WTC11 (cell line): Measurements from ENCODE around the gene MAMLD1. TPM values are rescaled to one million over a fixed set of nuclear protein-coding genes. Genes with fewer than 3 reads are reported as not detected.

Experiments
- ATAC-seq: fragments of 200-7000 bp; cut with Tn5 transposase; 2 replicates; pipeline ENCODE4 v1.10.0; 2021; ENCODE audit warnings: mild to moderate bottlenecking, moderate library complexity
- CTCF ChIA-PET: fragments of 300-600 bp; sonication (Branson Sonifier 250); formaldehyde crosslinking; loops from one replicate; lab custom pipeline; 2021; ENCODE audit warnings: antibody characterized with exemption; lab: Charles Lee
- POLR2A ChIA-PET: fragments of 350-600 bp; sonication (Branson Sonifier 250); formaldehyde crosslinking; loops from one replicate; lab custom pipeline; 2021; ENCODE audit warnings: antibody characterized with exemption; lab: Charles Lee
- DNase-seq: peaks from one replicate; pipeline ENCODE4 v3.0.0; 2021; ENCODE audit warnings: low spot score
- H3K27ac Mint-ChIP-seq: 2 replicates; pipeline ENCODE4 v1.8.0; 2021; ENCODE audit warnings: mixed read lengths
- H3K27me3 Mint-ChIP-seq: 2 replicates; pipeline ENCODE4 v1.8.0; 2021; ENCODE audit warnings: low read depth, mild to moderate bottlenecking, moderate library complexity, mixed read lengths
- H3K36me3 Mint-ChIP-seq: 2 replicates; pipeline ENCODE4 v1.8.0; 2021; ENCODE audit warnings: mixed read lengths
- H3K4me1 Mint-ChIP-seq: 2 replicates; pipeline ENCODE4 v1.8.0; 2022; ENCODE audit warnings: mixed read lengths
- H3K4me3 Mint-ChIP-seq: 2 replicates; pipeline ENCODE4 v1.8.0; 2021; ENCODE audit warnings: mild to moderate bottlenecking, moderate library complexity, mixed read lengths
- H3K9me3 Mint-ChIP-seq: 2 replicates; pipeline ENCODE4 v1.8.0; 2021; ENCODE audit warnings: mixed read lengths
- ATF1 ChIP-seq: sonication (generic); formaldehyde crosslinking; IDR thresholded peaks from 2 replicates; pipeline ENCODE4 v1.8.1; 2023; ENCODE audit warnings: mild to moderate bottlenecking, moderate library complexity, missing genetic modification reagents
- EMX1 ChIP-seq: fragments of 250-450 bp; sonication (Bioruptor Pico); IDR thresholded peaks from 2 replicates; pipeline ENCODE4 v1.8.0; 2021; ENCODE audit warnings: mild to moderate bottlenecking
- FOXP1 ChIP-seq: sonication (generic); formaldehyde crosslinking; IDR thresholded peaks from 2 replicates; pipeline ENCODE4 v1.8.0; 2022; ENCODE audit warnings: missing genetic modification reagents, mild to moderate bottlenecking, moderate library complexity, borderline replicate concordance
- MXD4 ChIP-seq: fragments of 250-450 bp; sonication (Bioruptor Pico); IDR thresholded peaks from 2 replicates; pipeline ENCODE4 v1.8.0; 2021; ENCODE audit warnings: mild to moderate bottlenecking, moderate library complexity, borderline replicate concordance
- NFATC4 ChIP-seq: fragments of 250-450 bp; sonication (Bioruptor Pico); IDR thresholded peaks from 2 replicates; pipeline ENCODE4 v1.9.0; 2021; ENCODE audit warnings: mild to moderate bottlenecking
- NR3C1 ChIP-seq: sonication (generic); formaldehyde crosslinking; conservative IDR thresholded peaks from 2 replicates; pipeline ENCODE4 v1.8.1; 2023; ENCODE audit warnings: low read depth, mild to moderate bottlenecking, missing genetic modification reagents
- OVOL2 ChIP-seq: fragments of 250-450 bp; sonication (Bioruptor Pico); IDR thresholded peaks from 2 replicates; pipeline ENCODE4 v1.9.0; 2021; ENCODE audit warnings: mild to moderate bottlenecking, borderline replicate concordance
- SMAD3 ChIP-seq: sonication (generic); formaldehyde crosslinking; IDR thresholded peaks from 2 replicates; pipeline ENCODE4 v1.8.0; 2022; ENCODE audit warnings: missing genetic modification reagents, mild to moderate bottlenecking, borderline replicate concordance
- SP1 ChIP-seq: sonication (generic); formaldehyde crosslinking; conservative IDR thresholded peaks from 2 replicates; pipeline ENCODE4 v1.8.1; 2022; ENCODE audit warnings: missing genetic modification reagents
- TCF7 ChIP-seq: sonication (generic); formaldehyde crosslinking; IDR thresholded peaks from 2 replicates; pipeline ENCODE4 v1.8.0; 2022; ENCODE audit warnings: mild to moderate bottlenecking, low read depth, missing genetic modification reagents, moderate library complexity
- ZNF138 ChIP-seq: sonication (generic); formaldehyde crosslinking; conservative IDR thresholded peaks from 2 replicates; pipeline ENCODE4 v1.8.1; 2022; ENCODE audit warnings: mild to moderate bottlenecking, moderate library complexity, missing genetic modification reagents
- ZNF263 ChIP-seq: sonication (generic); formaldehyde crosslinking; IDR thresholded peaks from 2 replicates; pipeline ENCODE4 v1.8.1; 2022; ENCODE audit warnings: low read depth, mild to moderate bottlenecking, moderate library complexity, missing genetic modification reagents
- ZNF317 ChIP-seq: sonication (generic); formaldehyde crosslinking; IDR thresholded peaks from 2 replicates; pipeline ENCODE4 v1.8.1; 2023; ENCODE audit warnings: low read depth, mild to moderate bottlenecking, moderate library complexity, missing genetic modification reagents, borderline replicate concordance
- ZNF671 ChIP-seq: fragments of 250-450 bp; sonication (Bioruptor Pico); IDR thresholded peaks from 2 replicates; pipeline ENCODE4 v1.8.0; 2021; ENCODE audit warnings: mild to moderate bottlenecking
- total RNA-seq: library from RNA; stranded (reverse); gene quantifications from 3 replicates; pipeline ENCODE4 v1.2.3, GENCODE V29; 2021
- TF ChIP-seq, protein P1 (sequence below): sonication (generic); formaldehyde crosslinking; IDR thresholded peaks from 2 replicates; pipeline ENCODE4 v1.8.1; 2023; ENCODE audit warnings: mild to moderate bottlenecking, moderate library complexity, missing genetic modification reagents
- TF ChIP-seq, protein P2 (sequence below): sonication (generic); formaldehyde crosslinking; IDR thresholded peaks from 2 replicates; pipeline ENCODE4 v1.8.1; 2023; ENCODE audit warnings: mild to moderate bottlenecking, missing genetic modification reagents
- TF ChIP-seq, protein P3 (sequence below): fragments of 250-450 bp; sonication (Bioruptor Pico); IDR thresholded peaks from 2 replicates; pipeline ENCODE4 v1.9.0; 2021; ENCODE audit warnings: moderate library complexity, mild to moderate bottlenecking, inconsistent platforms, borderline replicate concordance
- TF ChIP-seq, protein P4 (sequence below): sonication (generic); formaldehyde crosslinking; IDR thresholded peaks from 2 replicates; pipeline ENCODE4 v1.8.1; 2023; ENCODE audit warnings: mild to moderate bottlenecking, missing genetic modification reagents, moderate library complexity
- TF ChIP-seq, protein P5 (sequence below): sonication (generic); formaldehyde crosslinking; IDR thresholded peaks from 2 replicates; pipeline ENCODE4 v1.8.1; 2022; ENCODE audit warnings: low read depth, mild to moderate bottlenecking, moderate library complexity, missing genetic modification reagents, borderline replicate concordance
- TF ChIP-seq, protein P6 (sequence below): sonication (generic); formaldehyde crosslinking; IDR thresholded peaks from 2 replicates; pipeline ENCODE4 v1.8.0; 2022; ENCODE audit warnings: mild to moderate bottlenecking, missing genetic modification reagents
- TF ChIP-seq, protein P7 (sequence below): sonication (generic); formaldehyde crosslinking; IDR thresholded peaks from 2 replicates; pipeline ENCODE4 v1.8.1; 2022; ENCODE audit warnings: low read depth, missing genetic modification reagents, borderline replicate concordance
- TF ChIP-seq, protein P8 (sequence below): sonication (generic); formaldehyde crosslinking; IDR thresholded peaks from 2 replicates; pipeline ENCODE4 v1.8.0; 2023; ENCODE audit warnings: missing genetic modification reagents, mild to moderate bottlenecking, borderline replicate concordance

The MAMLD1 gene
- total RNA-seq, 1 experiment from 2014 or later, result 0.35 TPM

DNA sequence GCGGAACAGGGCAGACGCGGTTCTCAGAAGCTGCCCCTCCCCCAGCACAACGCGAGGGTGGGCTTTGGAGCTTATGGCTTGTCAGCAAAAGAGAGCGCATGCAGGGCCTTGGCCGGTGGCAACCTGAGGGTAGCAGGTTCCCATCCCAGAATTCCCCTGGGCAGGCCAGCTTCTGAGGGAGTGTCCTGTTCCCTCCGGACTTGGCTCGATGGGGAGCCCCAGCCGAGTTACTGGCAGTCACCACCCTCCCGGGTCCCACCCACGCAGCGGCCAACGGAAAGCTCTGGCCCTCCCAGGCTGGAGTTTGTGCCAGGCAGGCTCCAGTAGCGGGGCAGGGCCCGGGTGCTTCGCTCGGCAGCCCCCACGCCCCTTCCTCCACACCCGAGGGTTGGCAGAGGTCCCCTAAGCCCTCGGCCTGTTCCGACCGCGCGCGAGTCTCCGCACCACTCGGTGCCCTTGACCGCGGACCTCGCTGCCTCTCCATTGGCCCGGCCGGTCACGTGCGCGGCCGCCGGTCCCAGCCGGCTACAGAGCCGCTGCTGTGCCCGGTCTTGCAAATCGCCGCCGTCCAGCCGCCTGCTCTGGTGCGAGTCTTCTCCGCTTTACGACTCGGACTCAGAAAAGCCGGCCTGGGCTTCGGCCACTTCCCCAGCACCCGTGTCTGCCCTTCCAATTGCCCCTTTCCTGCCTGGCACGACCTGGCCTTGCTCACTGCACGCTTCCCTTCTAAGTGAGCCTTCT lies 184.4 kb downstream of the MAMLD1 start (continued):
- TF ChIP-seq, protein P1, sequence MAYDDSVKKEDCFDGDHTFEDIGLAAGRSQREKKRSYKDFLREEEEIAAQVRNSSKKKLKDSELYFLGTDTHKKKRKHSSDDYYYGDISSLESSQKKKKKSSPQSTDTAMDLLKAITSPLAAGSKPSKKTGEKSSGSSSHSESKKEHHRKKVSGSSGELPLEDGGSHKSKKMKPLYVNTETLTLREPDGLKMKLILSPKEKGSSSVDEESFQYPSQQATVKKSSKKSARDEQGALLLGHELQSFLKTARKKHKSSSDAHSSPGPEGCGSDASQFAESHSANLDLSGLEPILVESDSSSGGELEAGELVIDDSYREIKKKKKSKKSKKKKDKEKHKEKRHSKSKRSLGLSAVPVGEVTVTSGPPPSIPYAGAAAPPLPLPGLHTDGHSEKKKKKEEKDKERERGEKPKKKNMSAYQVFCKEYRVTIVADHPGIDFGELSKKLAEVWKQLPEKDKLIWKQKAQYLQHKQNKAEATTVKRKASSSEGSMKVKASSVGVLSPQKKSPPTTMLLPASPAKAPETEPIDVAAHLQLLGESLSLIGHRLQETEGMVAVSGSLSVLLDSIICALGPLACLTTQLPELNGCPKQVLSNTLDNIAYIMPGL (CRISPR knock-in tag), result no peak

DNA sequence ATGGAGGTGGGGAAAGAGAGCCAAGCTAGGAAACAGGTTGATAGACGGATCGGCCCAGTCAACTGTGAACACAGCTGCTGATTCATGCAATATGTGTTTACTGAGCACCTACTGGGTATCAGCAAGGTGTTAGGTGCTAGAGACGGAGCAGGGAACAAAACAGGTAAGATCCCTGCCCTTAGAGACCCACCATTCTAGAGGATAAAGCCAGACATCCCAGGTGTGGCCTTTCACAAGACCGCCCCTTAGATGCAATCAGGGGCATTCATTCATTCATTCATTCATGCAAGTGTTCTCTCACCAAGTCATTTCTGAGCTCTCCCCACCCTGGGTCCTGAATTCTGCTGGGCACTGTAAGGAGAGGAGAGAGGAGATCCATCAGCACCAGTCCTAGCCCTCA lies 185.1 kb downstream of the MAMLD1 start:
- ATAC-seq (no peak), DNase-seq (no peak)
- H3K4me1 Mint-ChIP-seq, result peaks cover 17% of the 10 kb centered on the region
- H3K27ac Mint-ChIP-seq, result no peak overlapping the region
- peak overlapping the region; percentile 55 for H3K4me3 Mint-ChIP-seq
- no peaks in the 10 kb centered on the region for H3K36me3 Mint-ChIP-seq
- no peaks in the 10 kb centered on the region for H3K9me3 Mint-ChIP-seq
- TF ChIP-seq, protein P2, sequence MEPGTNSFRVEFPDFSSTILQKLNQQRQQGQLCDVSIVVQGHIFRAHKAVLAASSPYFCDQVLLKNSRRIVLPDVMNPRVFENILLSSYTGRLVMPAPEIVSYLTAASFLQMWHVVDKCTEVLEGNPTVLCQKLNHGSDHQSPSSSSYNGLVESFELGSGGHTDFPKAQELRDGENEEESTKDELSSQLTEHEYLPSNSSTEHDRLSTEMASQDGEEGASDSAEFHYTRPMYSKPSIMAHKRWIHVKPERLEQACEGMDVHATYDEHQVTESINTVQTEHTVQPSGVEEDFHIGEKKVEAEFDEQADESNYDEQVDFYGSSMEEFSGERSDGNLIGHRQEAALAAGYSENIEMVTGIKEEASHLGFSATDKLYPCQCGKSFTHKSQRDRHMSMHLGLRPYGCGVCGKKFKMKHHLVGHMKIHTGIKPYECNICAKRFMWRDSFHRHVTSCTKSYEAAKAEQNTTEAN, result no peak
- TF ChIP-seq, protein P3, sequence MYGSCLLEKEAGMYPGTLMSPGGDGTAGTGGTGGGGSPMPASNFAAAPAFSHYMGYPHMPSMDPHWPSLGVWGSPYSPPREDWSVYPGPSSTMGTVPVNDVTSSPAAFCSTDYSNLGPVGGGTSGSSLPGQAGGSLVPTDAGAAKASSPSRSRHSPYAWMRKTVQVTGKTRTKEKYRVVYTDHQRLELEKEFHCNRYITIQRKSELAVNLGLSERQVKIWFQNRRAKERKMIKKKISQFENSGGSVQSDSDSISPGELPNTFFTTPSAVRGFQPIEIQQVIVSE, result no peak
- TF ChIP-seq TCF7 (CRISPR knock-in tag) (no peak), ZNF317 (CRISPR knock-in tag) (no peak), ATF1 (CRISPR knock-in tag) (no peak), NFATC4 (no peak), ZNF671 (no peak), MXD4 (no peak), SP1 (CRISPR knock-in tag) (no peak), NR3C1 (no peak), OVOL2 (CRISPR knock-in tag) (no peak), ZNF138 (no peak), EMX1 (no peak), SMAD3 (no peak)
- TF ChIP-seq, protein P4, sequence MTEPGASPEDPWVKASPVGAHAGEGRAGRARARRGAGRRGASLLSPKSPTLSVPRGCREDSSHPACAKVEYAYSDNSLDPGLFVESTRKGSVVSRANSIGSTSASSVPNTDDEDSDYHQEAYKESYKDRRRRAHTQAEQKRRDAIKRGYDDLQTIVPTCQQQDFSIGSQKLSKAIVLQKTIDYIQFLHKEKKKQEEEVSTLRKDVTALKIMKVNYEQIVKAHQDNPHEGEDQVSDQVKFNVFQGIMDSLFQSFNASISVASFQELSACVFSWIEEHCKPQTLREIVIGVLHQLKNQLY (CRISPR knock-in tag), result no peak
- TF ChIP-seq, protein P5, sequence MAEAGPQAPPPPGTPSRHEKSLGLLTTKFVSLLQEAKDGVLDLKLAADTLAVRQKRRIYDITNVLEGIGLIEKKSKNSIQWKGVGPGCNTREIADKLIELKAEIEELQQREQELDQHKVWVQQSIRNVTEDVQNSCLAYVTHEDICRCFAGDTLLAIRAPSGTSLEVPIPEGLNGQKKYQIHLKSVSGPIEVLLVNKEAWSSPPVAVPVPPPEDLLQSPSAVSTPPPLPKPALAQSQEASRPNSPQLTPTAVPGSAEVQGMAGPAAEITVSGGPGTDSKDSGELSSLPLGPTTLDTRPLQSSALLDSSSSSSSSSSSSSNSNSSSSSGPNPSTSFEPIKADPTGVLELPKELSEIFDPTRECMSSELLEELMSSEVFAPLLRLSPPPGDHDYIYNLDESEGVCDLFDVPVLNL (CRISPR knock-in tag), result no peak
- TF ChIP-seq, protein P6, sequence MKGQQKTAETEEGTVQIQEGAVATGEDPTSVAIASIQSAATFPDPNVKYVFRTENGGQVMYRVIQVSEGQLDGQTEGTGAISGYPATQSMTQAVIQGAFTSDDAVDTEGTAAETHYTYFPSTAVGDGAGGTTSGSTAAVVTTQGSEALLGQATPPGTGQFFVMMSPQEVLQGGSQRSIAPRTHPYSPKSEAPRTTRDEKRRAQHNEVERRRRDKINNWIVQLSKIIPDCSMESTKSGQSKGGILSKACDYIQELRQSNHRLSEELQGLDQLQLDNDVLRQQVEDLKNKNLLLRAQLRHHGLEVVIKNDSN, result no peak
- H3K27me3 Mint-ChIP-seq, result peaks cover 57% of the 10 kb centered on the region
- POLR2A ChIA-PET, result no interaction called here
- CTCF ChIA-PET, result interaction anchor here (1.5 kb wide), 1 partner anchor 135 kb away, joined by 6 read pairs; no protein-coding TSS in a partner anchor

DNA sequence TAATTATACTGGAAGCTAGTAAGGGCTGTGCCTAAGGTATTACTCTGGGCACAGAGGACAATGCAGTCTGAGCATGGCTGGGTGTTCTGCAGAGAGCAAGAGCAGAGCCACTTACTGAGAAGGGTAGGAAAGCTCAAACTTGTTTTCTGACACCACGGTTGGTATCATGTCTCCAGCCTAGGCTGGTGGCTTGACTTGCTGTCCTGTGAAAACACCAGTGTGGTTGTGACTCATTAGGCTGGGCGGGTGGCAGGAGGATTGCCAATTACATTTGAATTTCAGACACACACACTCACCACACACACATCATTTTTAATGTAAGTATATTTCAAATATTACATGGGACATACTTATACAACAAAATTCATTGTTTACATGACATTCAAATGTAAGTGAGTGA lies 185.6 kb downstream of the MAMLD1 start:
- peaks cover 60% of the 10 kb centered on the region for H3K27me3 Mint-ChIP-seq
- TF ChIP-seq, protein P7, sequence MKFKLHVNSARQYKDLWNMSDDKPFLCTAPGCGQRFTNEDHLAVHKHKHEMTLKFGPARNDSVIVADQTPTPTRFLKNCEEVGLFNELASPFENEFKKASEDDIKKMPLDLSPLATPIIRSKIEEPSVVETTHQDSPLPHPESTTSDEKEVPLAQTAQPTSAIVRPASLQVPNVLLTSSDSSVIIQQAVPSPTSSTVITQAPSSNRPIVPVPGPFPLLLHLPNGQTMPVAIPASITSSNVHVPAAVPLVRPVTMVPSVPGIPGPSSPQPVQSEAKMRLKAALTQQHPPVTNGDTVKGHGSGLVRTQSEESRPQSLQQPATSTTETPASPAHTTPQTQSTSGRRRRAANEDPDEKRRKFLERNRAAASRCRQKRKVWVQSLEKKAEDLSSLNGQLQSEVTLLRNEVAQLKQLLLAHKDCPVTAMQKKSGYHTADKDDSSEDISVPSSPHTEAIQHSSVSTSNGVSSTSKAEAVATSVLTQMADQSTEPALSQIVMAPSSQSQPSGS (CRISPR knock-in tag), result no peak
- TF ChIP-seq ZNF263 (CRISPR knock-in tag) (no peak), FOXP1 (CRISPR knock-in tag) (no peak)
- TF ChIP-seq, protein P8, sequence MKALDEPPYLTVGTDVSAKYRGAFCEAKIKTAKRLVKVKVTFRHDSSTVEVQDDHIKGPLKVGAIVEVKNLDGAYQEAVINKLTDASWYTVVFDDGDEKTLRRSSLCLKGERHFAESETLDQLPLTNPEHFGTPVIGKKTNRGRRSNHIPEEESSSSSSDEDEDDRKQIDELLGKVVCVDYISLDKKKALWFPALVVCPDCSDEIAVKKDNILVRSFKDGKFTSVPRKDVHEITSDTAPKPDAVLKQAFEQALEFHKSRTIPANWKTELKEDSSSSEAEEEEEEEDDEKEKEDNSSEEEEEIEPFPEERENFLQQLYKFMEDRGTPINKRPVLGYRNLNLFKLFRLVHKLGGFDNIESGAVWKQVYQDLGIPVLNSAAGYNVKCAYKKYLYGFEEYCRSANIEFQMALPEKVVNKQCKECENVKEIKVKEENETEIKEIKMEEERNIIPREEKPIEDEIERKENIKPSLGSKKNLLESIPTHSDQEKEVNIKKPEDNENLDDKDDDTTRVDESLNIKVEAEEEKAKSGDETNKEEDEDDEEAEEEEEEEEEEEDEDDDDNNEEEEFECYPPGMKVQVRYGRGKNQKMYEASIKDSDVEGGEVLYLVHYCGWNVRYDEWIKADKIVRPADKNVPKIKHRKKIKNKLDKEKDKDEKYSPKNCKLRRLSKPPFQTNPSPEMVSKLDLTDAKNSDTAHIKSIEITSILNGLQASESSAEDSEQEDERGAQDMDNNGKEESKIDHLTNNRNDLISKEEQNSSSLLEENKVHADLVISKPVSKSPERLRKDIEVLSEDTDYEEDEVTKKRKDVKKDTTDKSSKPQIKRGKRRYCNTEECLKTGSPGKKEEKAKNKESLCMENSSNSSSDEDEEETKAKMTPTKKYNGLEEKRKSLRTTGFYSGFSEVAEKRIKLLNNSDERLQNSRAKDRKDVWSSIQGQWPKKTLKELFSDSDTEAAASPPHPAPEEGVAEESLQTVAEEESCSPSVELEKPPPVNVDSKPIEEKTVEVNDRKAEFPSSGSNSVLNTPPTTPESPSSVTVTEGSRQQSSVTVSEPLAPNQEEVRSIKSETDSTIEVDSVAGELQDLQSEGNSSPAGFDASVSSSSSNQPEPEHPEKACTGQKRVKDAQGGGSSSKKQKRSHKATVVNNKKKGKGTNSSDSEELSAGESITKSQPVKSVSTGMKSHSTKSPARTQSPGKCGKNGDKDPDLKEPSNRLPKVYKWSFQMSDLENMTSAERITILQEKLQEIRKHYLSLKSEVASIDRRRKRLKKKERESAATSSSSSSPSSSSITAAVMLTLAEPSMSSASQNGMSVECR (CRISPR knock-in tag), result no peak

More for the DNA sequence above, 185.6 kb downstream of the MAMLD1 start:
- Mint-ChIP-seq H3K27ac (no peak overlapping the region), H3K36me3 (no peaks in the 10 kb centered on the region), H3K9me3 (no peaks in the 10 kb centered on the region), H3K4me1 (peaks cover 17% of the 10 kb centered on the region), H3K4me3 (no peak overlapping the region)
- DNase-seq (no peak), ATAC-seq (no peak)
- CTCF ChIA-PET, result interaction anchor here (1.5 kb wide), 1 partner anchor 135 kb away, joined by 6 read pairs; no protein-coding TSS in a partner anchor
- POLR2A ChIA-PET, result no interaction called here
